ENCODE data around the gene SOX14.

- TF ChIP-seq CTCF (IDR thresholded peaks at IDR 0.05) = no peak
- TF ChIP-seq POLR2A (IDR thresholded peaks at IDR 0.05) = no peak
These were observed 3.6 kb upstream of the SOX14 start for GRCh38 chr3:137760341-137761098.

Data from esophagus squamous epithelium (tissue), 4 donors.